ENCODE results near the gene SPSB4.

Gene SPSB4

DNA sequence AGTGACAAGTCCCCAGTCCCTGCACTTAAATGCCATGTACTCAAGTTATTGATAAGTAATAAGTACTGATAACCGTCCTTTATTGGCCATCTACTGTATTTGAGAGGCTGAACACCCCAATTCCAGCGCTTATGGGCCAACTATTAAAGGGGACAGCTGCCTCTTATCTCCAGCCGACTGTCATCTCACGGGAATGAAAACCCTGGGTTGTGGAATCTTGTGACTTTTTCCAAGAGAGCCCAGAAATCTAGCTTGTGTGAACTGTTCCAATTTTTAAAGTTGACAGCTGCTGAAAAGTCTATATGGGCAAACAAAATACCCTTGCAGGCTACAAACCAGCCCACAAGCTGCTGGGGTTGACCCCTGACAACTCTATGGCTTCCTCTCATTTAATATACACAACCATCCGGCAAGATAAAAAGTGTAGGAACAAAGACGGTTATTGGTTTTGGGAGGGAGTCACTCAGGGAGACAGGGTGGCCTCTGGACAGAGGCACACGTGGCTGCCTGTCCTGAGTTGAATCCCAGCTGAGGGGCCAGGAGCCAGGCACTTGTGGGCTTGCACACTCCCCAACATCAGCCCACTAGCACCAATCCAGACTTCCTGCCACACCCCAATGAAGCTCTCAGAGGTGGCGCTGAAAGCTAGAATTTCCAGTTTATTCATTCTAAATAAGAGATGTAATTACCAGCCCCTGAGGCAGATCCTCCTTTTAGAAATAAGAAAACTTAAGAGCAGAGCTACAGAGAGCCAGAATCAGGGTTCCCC lies 16.2 kb downstream of the SPSB4 start:
- DNase-seq (ENCODE audit: low read depth): no peak
- TF ChIP-seq, protein P1, sequence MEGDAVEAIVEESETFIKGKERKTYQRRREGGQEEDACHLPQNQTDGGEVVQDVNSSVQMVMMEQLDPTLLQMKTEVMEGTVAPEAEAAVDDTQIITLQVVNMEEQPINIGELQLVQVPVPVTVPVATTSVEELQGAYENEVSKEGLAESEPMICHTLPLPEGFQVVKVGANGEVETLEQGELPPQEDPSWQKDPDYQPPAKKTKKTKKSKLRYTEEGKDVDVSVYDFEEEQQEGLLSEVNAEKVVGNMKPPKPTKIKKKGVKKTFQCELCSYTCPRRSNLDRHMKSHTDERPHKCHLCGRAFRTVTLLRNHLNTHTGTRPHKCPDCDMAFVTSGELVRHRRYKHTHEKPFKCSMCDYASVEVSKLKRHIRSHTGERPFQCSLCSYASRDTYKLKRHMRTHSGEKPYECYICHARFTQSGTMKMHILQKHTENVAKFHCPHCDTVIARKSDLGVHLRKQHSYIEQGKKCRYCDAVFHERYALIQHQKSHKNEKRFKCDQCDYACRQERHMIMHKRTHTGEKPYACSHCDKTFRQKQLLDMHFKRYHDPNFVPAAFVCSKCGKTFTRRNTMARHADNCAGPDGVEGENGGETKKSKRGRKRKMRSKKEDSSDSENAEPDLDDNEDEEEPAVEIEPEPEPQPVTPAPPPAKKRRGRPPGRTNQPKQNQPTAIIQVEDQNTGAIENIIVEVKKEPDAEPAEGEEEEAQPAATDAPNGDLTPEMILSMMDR (conservative IDR thresholded peaks at IDR 0.05; ENCODE audit: low read depth, low read length): no peak
- no peak overlapping the region for H3K4me3 ChIP-seq (ENCODE audit: low read depth, low read length)

DNA sequence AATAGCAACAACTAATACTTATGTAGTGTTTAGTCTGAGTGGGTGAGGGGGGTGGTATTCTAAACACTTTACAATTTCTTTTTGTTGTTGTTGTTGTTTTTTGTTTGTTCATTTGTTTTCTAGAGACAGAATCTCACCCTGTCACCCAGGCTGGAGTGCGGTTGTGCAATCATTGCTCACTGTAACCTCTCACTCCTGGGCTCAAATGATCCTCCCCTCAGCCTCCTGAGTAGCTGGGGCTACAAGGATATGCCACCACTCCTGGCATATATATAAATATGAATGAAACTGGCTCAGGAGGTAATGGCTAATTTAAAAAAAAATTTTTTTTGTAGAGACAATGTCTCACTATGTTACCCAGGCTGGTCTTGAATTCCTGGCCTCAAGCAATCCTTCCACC lies 19.1 kb downstream of the SPSB4 start:
- no peak for DNase-seq (ENCODE audit: low read depth)
- TF ChIP-seq, protein P1 (conservative IDR thresholded peaks at IDR 0.05; ENCODE audit: low read depth, low read length): no peak
- H3K4me3 ChIP-seq (ENCODE audit: low read depth, low read length): no peak overlapping the region

DNA sequence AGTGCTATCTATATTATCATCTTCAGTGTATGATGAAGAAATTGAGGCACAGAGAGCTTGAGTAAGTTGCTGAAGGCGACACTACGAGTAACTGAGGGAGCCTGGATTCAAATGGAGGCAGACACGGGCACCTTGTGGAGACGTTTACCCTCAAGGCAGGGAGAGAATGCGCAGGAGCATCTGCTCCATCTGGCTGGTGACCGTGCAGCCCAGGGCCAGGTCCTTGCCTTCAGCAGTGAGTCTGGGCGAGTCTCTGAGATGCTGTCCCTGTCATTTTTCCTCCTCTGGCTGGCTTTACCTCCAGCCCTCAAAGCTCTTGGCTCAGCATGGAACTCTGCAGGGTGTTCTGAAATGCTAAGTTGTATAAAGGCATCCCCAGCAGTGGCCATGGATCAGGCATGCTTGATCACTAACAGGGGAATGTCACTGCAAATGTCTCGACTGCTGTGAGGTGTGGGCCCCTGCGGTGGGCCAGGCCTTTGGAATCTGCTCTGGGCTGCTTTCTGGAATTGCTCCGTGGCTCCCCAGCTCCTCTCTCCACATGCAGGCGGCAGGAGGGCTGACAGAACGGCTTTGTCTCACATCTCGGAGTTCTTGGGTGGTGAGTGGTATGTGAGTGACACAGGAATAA lies 19.7 kb downstream of the SPSB4 start:
- peak; percentile 8 for DNase-seq (ENCODE audit: low read depth)
- TF ChIP-seq, protein P1 (conservative IDR thresholded peaks at IDR 0.05; ENCODE audit: low read depth, low read length): no peak
- H3K4me3 ChIP-seq (ENCODE audit: low read depth, low read length): no peak overlapping the region

DNA sequence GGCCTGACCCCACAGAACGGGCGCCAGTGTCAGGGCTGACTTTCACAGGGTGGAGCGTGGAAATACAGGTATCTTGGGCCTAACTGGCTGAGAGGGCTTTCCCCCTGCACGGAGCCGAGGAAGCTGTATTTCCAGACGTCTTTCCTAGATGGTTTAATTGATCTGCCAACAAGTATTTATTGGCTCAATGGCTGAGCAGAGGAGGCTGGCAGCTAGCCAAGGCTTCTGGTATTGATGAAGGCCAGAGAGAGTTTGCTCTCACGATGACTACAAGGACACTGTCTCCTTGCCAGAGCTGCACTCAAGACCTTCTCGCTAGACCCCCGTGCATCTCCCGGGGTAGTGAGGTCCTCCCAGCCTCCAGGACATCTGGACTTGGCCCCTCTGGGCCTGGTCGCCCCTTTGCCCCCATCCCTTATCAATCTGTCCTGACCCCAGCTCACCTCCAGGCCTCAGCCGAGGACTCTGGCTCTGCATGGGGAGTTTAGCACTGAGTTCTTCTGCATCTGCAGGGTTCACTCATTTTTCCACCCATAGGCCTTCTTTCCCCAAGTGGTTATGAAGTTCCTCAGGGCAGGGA lies 20.6 kb downstream of the SPSB4 start:
- H3K4me3 ChIP-seq (ENCODE audit: low read depth, low read length): no peak overlapping the region
- TF ChIP-seq, protein P1 (conservative IDR thresholded peaks at IDR 0.05; ENCODE audit: low read depth, low read length): no peak

DNA sequence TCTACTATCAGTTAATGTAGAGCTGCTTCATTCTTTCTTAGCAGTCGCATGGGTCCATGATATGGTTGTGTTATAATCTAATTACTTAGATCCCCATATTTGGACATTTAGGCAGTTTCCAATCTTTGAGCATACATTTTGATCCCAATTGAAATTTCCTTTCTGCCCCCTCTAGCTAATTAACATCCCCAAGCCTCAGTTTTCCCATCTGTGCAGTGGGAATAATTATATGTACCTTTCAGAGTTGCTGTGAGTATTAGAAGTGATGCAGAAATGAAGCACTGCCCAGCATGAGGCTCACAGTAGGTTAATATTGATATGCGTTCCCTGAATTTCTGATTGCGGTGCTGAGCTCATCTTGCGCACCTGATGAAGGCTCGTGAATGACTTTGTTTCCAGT lies 21.8 kb downstream of the SPSB4 start:
- H3K4me3 ChIP-seq (ENCODE audit: low read depth, low read length): no peak overlapping the region
- TF ChIP-seq, protein P1 (conservative IDR thresholded peaks at IDR 0.05; ENCODE audit: low read depth, low read length): no peak
- DNase-seq (ENCODE audit: low read depth): no peak

More for the DNA sequence above, 20.6 kb downstream of the SPSB4 start:
- DNase-seq (ENCODE audit: low read depth): no peak

DNA sequence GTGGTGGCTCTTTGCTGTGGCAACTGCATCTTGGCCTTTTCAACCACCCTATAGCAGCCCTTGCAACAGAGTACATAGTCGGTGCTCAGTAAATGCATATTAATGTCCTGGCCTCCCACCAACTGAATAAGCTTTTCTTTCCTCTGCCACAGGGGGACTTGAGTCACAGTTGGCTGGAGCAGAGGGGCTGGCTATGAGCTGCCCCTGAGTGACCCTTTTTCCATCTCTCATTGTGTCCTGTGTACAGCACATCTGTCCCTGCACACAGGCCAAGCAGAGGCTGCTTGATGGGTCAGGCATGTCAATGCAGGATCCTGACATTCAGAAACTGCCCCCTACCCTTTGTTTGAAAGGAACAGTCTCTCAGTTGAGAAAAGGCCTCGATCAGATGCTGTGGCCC lies 22.4 kb downstream of the SPSB4 start:
- DNase-seq (ENCODE audit: low read depth): no peak
- no peak overlapping the region for H3K4me3 ChIP-seq (ENCODE audit: low read depth, low read length)
- TF ChIP-seq, protein P1 (conservative IDR thresholded peaks at IDR 0.05; ENCODE audit: low read depth, low read length): no peak
